Measurements from ENCODE around the gene CCDC33. TPM values are rescaled to one million over a fixed set of nuclear protein-coding genes. Genes with fewer than 3 reads are reported as not detected.

CCDC33 gene
- total and polyA plus RNA-seq, 2 donors (not counting 1 experiment from before 2014, with no cell fraction given), result not detected

GRCh38 chr15:74373731-74374647 lies 137.9 kb downstream of the CCDC33 start:
- Histone ChIP-seq H3K4me1 (ENCODE audit: control insufficient read depth in 2 of 2, insufficient read depth in 2 of 2, low read length in 2 of 2) (peaks cover 11 to 20% of the 10 kb centered on the region in 2 donors), H3K9me3 (ENCODE audit: control extremely low read depth in 1 of 3, control insufficient read depth in 2 of 3, insufficient read depth in 1 of 3, low read length in 2 of 3) (no peaks in the 10 kb centered on the region), H3K9ac (ENCODE audit: low read length) (peak overlapping the region; percentile 81), H3K4me2 (replicated peaks; ENCODE audit: low read depth, low read length, poor library complexity, severe bottlenecking) (peak overlapping the region; percentile 97), H3K27ac (ENCODE audit: low read length in 2 of 2) (peak overlapping the region; percentile 38 to 60), H3K27me3 (replicated peaks in 1 of 4; ENCODE audit: control extremely low read depth in 1 of 4, control insufficient read depth in 3 of 4, insufficient read depth in 4 of 4, low read length in 3 of 4) (no peaks in the 10 kb centered on the region), H3K79me2 (ENCODE audit: control insufficient read depth, insufficient read depth, low read length) (no peaks in the 10 kb centered on the region), H2AFZ (ENCODE audit: insufficient read depth, low read depth, low read length, poor library complexity, severe bottlenecking) (peak overlapping the region; percentile 85), H3K36me3 (replicated peaks in 1 of 2; ENCODE audit: control extremely low read depth in 1 of 2, control insufficient read depth in 1 of 2, extremely low read depth in 1 of 2, insufficient read depth in 2 of 2, low read length in 1 of 2) (no peaks in the 10 kb centered on the region), H3K4me3 (ENCODE audit: control extremely low read depth in 1 of 5, extremely low read depth in 1 of 5, insufficient read depth in 1 of 5, low read depth in 2 of 5, low read length in 4 of 5) (peak overlapping the region; percentile 8 to 80 (median 77)), H4K20me1 (ENCODE audit: control insufficient read depth, insufficient read depth, low read length, poor library complexity, severe bottlenecking) (no peaks in the 10 kb centered on the region)
- peaks cover 13% of the 10 kb centered on the region for H3K27me3 Mint-ChIP-seq
- peak; percentile 97 for DNase-seq
- CTCF ChIA-PET, result interaction anchor here (0.7 to 23.1 kb wide), 24 partner anchors 8 to 576 kb away, joined by 3 to 855 read pairs (median 7); partner anchors contain the start of genes ARID3B, SEMA7A and UBL7
- peak; percentile 95 for ATAC-seq (ENCODE audit: low read depth)
- TF ChIP-seq EZH2 (IDR thresholded peaks at IDR 0.05; ENCODE audit: borderline replicate concordance, insufficient read depth, low read depth, low read length, poor library complexity, severe bottlenecking) (no peak), CTCF (IDR thresholded peaks at IDR 0.05) (peak; percentile 95)
- peak overlapping the region; percentile 60 for H3K4me3 Mint-ChIP-seq
- peaks cover 16% of the 10 kb centered on the region for H3K4me1 Mint-ChIP-seq
- POLR2A ChIA-PET, result interaction anchor here (0.5 to 1.1 kb wide), 4 partner anchors 11 to 414 kb away, joined by 3 to 13 read pairs (median 4); no protein-coding TSS in a partner anchor
- intact Hi-C loops (cut with micrococcal nuclease), result loop anchor here (1.0 to 10.0 kb wide), 9 partner anchors 8 to 1361 kb away; partner anchors contain the start of genes RPP25 and UBL7
- no peaks in the 10 kb centered on the region for H3K9me3 Mint-ChIP-seq (ENCODE audit: insufficient read depth)
- under 1% methylated on average over 62 of the region's 62 CpGs for WGBS (ENCODE audit: insufficient coverage)
- H3K27ac Mint-ChIP-seq, result peak overlapping the region; percentile 72
